ENCODE results near the gene DOK3.

GRCh38 chr5:177487975-177488374, 21.7 kb downstream of the DOK3 start:
- TF ChIP-seq CTCF (IDR thresholded peaks at IDR 0.05; ENCODE audit: insufficient read depth, low read length) (no peak), POLR2AphosphoS5 (IDR thresholded peaks at IDR 0.05; ENCODE audit: low read depth) (no peak), SPI1 (IDR thresholded peaks at IDR 0.05; ENCODE audit: borderline replicate concordance, low read depth) (no peak)
